Nephron (organoid): Measurements from ENCODE around the gene ODAD4.

Experiments
- H3K27ac Mint-ChIP-seq, 3 experiments: 2 replicates each; pipeline ENCODE4 v1.8.0; 2020; ENCODE audit warnings: mixed read lengths in 3 of 3, mild to moderate bottlenecking in 2 of 3, moderate library complexity in 1 of 3
- H3K27me3 Mint-ChIP-seq: 2 replicates; pipeline ENCODE4 v1.8.0; 2021; ENCODE audit warnings: low read depth, mild to moderate bottlenecking, moderate library complexity, mixed read lengths
- H3K36me3 Mint-ChIP-seq: 2 replicates; pipeline ENCODE4 v1.8.0; 2020; ENCODE audit warnings: low read depth, mixed read lengths
- H3K4me1 Mint-ChIP-seq: 2 replicates; pipeline ENCODE4 v1.8.0; 2020; ENCODE audit warnings: mixed read lengths
- H3K4me3 Mint-ChIP-seq, 3 experiments: 2 replicates each; pipeline ENCODE4 v1.8.0; 2020; ENCODE audit warnings: mild to moderate bottlenecking in 3 of 3, mixed read lengths in 3 of 3, moderate library complexity in 2 of 3
- H3K9me3 Mint-ChIP-seq: 2 replicates; pipeline ENCODE4 v1.8.0; 2020; ENCODE audit warnings: mixed read lengths
- CTCF ChIP-seq, 3 experiments: fragments of 200-600 bp; sonication (generic); IDR thresholded peaks; one replicate each; pipeline ENCODE4 v1.5.0; 2021; ENCODE audit warnings: antibody characterized with exemption in 3 of 3; ENCODE audit not compliant: unreplicated experiment in 3 of 3

The ODAD4 gene

GRCh38 chr17:41988418-41988817 lies 58.0 kb downstream of the ODAD4 start:
- Mint-ChIP-seq H3K9me3 (no peaks in the 10 kb centered on the region), H3K27ac (peak overlapping the region in 1 of 3 experiments; percentile 30), H3K4me3 (no peak overlapping the region), H3K36me3 (peaks cover 78% of the 10 kb centered on the region), H3K27me3 (no peaks in the 10 kb centered on the region), H3K4me1 (peaks cover 47% of the 10 kb centered on the region)
- no peak for TF ChIP-seq CTCF (IDR thresholded peaks at IDR 0.05; ENCODE audit: unreplicated experiment in 3 of 3)

- H3K36me3 Mint-ChIP-seq = peaks cover 79% of the 10 kb centered on the region
- no peak overlapping the region for H3K4me3 Mint-ChIP-seq
- H3K9me3 Mint-ChIP-seq = no peaks in the 10 kb centered on the region
- no peak for TF ChIP-seq CTCF (IDR thresholded peaks at IDR 0.05; ENCODE audit: unreplicated experiment in 3 of 3)
- no peaks in the 10 kb centered on the region for H3K27me3 Mint-ChIP-seq
- H3K27ac Mint-ChIP-seq = no peak overlapping the region
- H3K4me1 Mint-ChIP-seq = peaks cover 38% of the 10 kb centered on the region
Measured at GRCh38 chr17:41989702-41990419, 59.4 kb downstream of the ODAD4 start.

- no peak overlapping the region for H3K4me3 Mint-ChIP-seq
- H3K36me3 Mint-ChIP-seq = peaks cover 79% of the 10 kb centered on the region
- H3K27ac Mint-ChIP-seq = peak overlapping the region; percentile 74 to 92 (median 89)
- H3K27me3 Mint-ChIP-seq = no peaks in the 10 kb centered on the region
- H3K4me1 Mint-ChIP-seq = peaks cover 23% of the 10 kb centered on the region
- no peaks in the 10 kb centered on the region for H3K9me3 Mint-ChIP-seq
- no peak for TF ChIP-seq CTCF (IDR thresholded peaks at IDR 0.05; ENCODE audit: unreplicated experiment in 3 of 3)
Measured at GRCh38 chr17:41992576-41992975, 62.2 kb downstream of the ODAD4 start.

GRCh38 chr17:41996855-41997164 lies 66.4 kb downstream of the ODAD4 start:
- Mint-ChIP-seq H3K27ac (no peak overlapping the region), H3K9me3 (no peaks in the 10 kb centered on the region), H3K36me3 (peaks cover 67% of the 10 kb centered on the region), H3K4me3 (no peak overlapping the region), H3K27me3 (no peaks in the 10 kb centered on the region), H3K4me1 (peaks cover 8% of the 10 kb centered on the region)
- no peak for TF ChIP-seq CTCF (IDR thresholded peaks at IDR 0.05; ENCODE audit: unreplicated experiment in 3 of 3)

- TF ChIP-seq CTCF (IDR thresholded peaks at IDR 0.05; ENCODE audit: unreplicated experiment in 3 of 3) = no peak
- Mint-ChIP-seq H3K36me3 (peaks cover 69% of the 10 kb centered on the region), H3K27me3 (no peaks in the 10 kb centered on the region), H3K4me1 (no peaks in the 10 kb centered on the region), H3K27ac (no peak overlapping the region), H3K9me3 (no peaks in the 10 kb centered on the region), H3K4me3 (no peak overlapping the region)
Measured at GRCh38 chr17:41998497-41998896, 68.1 kb downstream of the ODAD4 start.

- no peak overlapping the region for H3K4me3 Mint-ChIP-seq
- H3K36me3 Mint-ChIP-seq = peaks cover 57% of the 10 kb centered on the region
- no peak overlapping the region for H3K27ac Mint-ChIP-seq
- no peaks in the 10 kb centered on the region for H3K4me1 Mint-ChIP-seq
- H3K9me3 Mint-ChIP-seq = no peaks in the 10 kb centered on the region
- TF ChIP-seq CTCF (IDR thresholded peaks at IDR 0.05; ENCODE audit: unreplicated experiment in 3 of 3) = no peak
- no peaks in the 10 kb centered on the region for H3K27me3 Mint-ChIP-seq
Measured at GRCh38 chr17:42000413-42001133, 70.2 kb downstream of the ODAD4 start.
